Duodenal mucosa (tissue), 2 donors: Measurements from ENCODE around the gene EBF3.

Source experiments
- H3K27ac ChIP-seq: one replicate; pipeline ENCODE4 v1.7.0; 2013; ENCODE audit warnings: low read depth, low read length
- H3K27me3 ChIP-seq, 2 donors: one replicate each; pipeline ENCODE4 v1.7.0; 2013; ENCODE audit warnings: low read length in 2 of 2, control low read depth in 1 of 2; ENCODE audit not compliant: insufficient read depth in 2 of 2, control insufficient read depth in 1 of 2
- H3K36me3 ChIP-seq, 2 donors: one replicate each; pipeline ENCODE4 v1.7.0; 2013; ENCODE audit warnings: low read length in 2 of 2, control low read depth in 1 of 2; ENCODE audit not compliant: insufficient read depth in 2 of 2, control insufficient read depth in 1 of 2
- H3K4me1 ChIP-seq, 2 donors: one replicate each; pipeline ENCODE4 v1.7.0; 2013; ENCODE audit warnings: low read length in 2 of 2, control low read depth in 1 of 2; ENCODE audit not compliant: insufficient read depth in 2 of 2, control insufficient read depth in 1 of 2
- H3K4me3 ChIP-seq, 2 donors: one replicate each; pipeline ENCODE4 v1.7.0; 2013; ENCODE audit warnings: low read length in 2 of 2, low read depth in 1 of 2
- H3K9ac ChIP-seq, 2 donors: one replicate each; pipeline ENCODE4 v1.7.0; 2013; ENCODE audit warnings: low read length in 2 of 2, low read depth in 1 of 2
- H3K9me3 ChIP-seq, 2 donors: one replicate each; pipeline ENCODE4 v1.7.0; 2013; ENCODE audit warnings: low read length in 2 of 2, control low read depth in 1 of 2; ENCODE audit not compliant: control insufficient read depth in 1 of 2

Gene EBF3

DNA sequence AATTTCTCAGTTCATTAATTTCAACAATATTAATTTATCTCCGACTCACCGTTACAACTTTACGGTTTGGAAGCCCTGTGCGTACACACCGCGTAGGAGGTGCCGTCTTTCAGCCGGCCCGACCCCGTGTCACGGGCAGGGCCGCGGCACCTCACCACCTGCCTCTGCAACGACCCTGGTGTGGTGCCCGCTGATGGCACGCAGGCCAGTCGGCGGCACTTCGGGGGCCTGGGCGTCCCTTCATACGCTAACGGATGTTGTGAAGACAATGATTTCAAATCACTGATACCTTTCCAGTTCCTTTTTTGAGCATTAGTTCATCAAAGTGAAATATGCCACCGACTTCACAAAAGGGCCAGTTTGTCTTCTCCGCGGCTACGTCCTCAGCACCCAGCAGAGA is 125.3 kb downstream of the EBF3 start:
- H3K36me3 ChIP-seq, result no peaks in the 10 kb centered on the region
- no peaks in the 10 kb centered on the region for H3K4me1 ChIP-seq
- H3K4me3 ChIP-seq, result no peak overlapping the region
- peaks cover 0 to under 1% of the 10 kb centered on the region in 2 donors for H3K27me3 ChIP-seq
- H3K9ac ChIP-seq, result no peak overlapping the region
- H3K27ac ChIP-seq, result no peak overlapping the region
- no peaks in the 10 kb centered on the region for H3K9me3 ChIP-seq

DNA sequence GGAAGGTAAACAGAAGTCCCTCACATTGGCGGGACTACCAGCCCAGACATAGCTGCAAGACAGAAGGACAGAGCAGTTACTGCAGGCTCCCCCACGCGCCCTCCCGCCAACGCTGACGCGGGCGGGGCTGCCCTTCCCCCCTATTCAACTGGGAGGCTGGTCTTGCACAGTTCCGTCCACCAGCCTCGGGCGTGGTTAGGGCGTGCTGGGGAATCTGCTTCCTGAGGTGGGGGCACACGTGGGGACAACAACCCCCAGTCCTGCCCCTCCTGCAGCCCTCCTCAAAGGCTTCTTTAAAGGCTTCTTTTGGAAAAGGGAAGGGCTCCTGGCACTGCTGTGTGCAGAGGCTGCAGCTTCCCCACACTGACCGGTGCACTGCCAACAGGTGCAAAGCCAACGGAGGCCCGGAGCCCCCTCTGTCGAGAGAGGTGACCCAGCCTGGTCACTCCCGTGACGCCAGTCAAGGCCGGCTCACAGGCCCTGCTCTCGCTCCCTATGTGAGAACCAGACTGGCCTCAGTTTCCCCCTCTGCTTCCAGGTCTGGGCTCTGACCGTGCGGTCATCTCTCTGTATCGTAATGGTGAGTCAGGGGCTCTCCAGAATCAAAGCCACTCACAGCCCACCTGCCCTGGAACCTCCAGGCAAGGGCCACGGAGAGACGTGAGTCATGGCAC is 126.0 kb downstream of the EBF3 start:
- no peak overlapping the region for H3K27ac ChIP-seq
- H3K4me1 ChIP-seq, result no peaks in the 10 kb centered on the region
- no peak overlapping the region for H3K4me3 ChIP-seq
- no peaks in the 10 kb centered on the region for H3K9me3 ChIP-seq
- H3K36me3 ChIP-seq, result no peaks in the 10 kb centered on the region
- peaks cover 0 to 6% of the 10 kb centered on the region in 2 donors for H3K27me3 ChIP-seq
- no peak overlapping the region for H3K9ac ChIP-seq

DNA sequence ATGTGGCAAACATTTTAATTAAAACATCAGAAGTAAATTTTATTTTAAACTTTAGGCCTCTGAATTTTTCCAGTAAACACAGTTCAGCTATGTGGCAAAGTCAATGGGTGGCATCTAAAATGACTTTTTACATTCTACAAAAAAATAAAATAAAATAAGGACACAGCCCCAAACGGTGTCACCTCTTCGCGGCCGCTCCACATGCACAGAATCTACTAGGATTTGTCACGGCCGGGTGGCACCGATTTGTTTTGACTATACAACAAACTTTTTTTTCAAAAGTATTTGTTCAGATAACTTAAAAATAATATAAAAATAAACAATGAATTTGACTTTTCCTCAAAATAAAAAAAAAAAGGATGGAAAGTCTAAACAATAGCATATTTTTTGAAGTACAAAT is 127.8 kb downstream of the EBF3 start:
- Histone ChIP-seq H3K9me3 (no peaks in the 10 kb centered on the region), H3K27ac (no peak overlapping the region), H3K4me3 (no peak overlapping the region), H3K4me1 (no peaks in the 10 kb centered on the region), H3K27me3 (peaks cover 0 to 6% of the 10 kb centered on the region in 2 donors), H3K36me3 (no peaks in the 10 kb centered on the region), H3K9ac (no peak overlapping the region)

DNA sequence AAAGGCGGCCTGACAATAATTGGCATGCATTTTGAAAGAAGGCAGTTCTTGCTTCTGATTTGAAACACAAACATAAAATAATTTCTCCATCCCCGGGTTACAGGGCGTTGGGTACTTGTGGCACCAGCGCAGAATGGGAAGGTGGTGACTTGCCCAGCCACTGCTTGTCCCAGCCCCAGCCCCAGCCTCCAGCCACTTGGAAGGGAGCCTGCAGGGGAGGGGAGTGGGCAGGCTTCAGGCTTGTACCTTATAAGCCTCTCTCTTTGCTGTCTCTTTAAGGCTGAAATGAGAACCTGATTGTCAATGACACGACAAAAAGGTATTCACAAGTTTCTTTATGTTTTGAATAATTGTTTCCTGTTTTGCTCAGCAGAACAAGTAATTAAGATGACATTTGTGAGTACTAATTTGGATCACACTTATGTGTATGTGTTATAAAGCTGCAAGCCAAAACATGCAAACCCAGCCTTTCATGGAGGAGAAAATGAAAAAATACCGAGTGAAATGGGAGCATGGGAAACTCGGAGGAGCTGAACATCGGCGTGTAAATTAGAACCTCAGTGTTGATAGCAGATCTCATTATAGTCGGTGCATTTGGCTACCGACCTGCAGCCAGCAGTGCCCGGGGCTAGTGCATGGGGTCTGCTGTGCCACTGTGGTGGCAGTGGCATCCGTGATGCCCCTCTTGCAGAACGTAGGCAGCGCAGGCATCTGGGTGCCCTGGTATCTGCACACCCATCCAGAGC is 129.9 kb downstream of the EBF3 start:
- H3K27me3 ChIP-seq, result peaks cover 0 to 6% of the 10 kb centered on the region in 2 donors
- no peaks in the 10 kb centered on the region for H3K36me3 ChIP-seq
- no peak overlapping the region for H3K9ac ChIP-seq
- H3K27ac ChIP-seq, result no peak overlapping the region
- no peaks in the 10 kb centered on the region for H3K4me1 ChIP-seq
- no peaks in the 10 kb centered on the region for H3K9me3 ChIP-seq
- H3K4me3 ChIP-seq, result no peak overlapping the region

DNA sequence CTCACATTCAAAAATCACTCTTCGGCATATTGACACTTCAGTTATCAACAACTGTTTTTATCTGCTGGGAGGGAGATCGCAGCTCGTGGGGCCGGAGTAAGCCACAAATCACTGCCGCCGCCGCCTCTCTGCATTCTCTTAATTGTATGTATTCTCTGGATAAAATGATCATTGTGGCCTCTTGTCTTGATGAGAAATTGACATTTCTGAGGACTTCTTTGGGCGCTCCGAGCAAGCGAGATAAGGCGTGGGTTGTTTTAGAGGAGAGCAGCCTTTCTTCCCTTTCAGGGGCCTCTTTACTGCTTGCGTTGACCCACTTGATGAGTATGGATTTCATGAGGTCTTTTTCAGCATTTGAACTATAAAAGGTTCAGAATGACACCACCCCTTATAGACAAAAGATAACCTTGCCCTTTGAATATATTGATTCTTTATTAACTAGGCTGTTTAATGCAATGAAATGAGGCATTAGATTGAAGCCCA is 130.6 kb downstream of the EBF3 start:
- no peak overlapping the region for H3K27ac ChIP-seq
- no peaks in the 10 kb centered on the region for H3K4me1 ChIP-seq
- H3K36me3 ChIP-seq, result no peaks in the 10 kb centered on the region
- peaks cover 0 to 6% of the 10 kb centered on the region in 2 donors for H3K27me3 ChIP-seq
- H3K9ac ChIP-seq, result no peak overlapping the region
- H3K4me3 ChIP-seq, result no peak overlapping the region
- H3K9me3 ChIP-seq, result no peaks in the 10 kb centered on the region

DNA sequence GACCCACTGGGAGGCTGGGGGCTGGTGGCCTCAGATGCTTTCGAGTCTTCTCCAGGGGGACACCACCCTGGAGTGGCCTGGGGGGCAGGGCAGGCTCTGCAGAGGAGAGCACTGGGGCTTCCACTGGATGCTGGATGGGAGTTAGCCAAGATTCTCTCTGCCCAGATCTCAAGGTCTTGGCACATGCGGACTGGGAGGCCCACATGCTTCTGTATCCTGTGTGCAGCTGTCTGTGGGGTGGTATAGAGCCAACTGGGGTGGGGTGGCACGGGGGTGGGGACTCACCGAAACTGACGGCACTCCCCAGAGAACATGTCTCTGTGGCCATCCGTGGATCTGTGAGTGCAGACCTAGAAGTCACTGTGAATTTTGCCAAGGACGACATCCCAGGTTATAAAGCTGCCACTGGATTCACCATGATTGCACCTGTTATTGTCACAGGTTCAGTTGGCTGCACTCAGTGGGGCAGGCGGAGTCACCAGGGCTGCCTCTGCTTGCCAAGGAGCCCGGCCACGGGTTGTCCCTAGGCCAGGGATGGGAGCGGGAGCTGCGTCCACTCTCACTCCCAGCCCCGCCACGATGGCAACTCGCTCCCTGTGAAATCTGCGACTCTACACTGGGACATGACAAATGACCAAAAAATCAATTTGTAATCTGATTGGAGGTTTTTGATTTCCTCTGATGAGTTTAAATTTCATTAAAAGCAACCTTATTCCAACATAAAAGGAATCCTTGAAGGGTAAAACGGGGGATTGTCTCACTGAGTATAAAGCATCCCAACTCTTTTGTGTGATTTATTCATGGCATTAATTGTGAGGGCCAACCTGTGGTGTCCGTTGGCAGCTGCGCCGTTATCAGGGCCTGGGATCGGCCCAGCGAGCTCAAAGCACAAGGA is 131.3 kb downstream of the EBF3 start:
- no peaks in the 10 kb centered on the region for H3K36me3 ChIP-seq
- H3K27ac ChIP-seq, result no peak overlapping the region
- no peaks in the 10 kb centered on the region for H3K4me1 ChIP-seq
- H3K27me3 ChIP-seq, result peaks cover 0 to 6% of the 10 kb centered on the region in 2 donors
- no peak overlapping the region for H3K4me3 ChIP-seq
- no peak overlapping the region for H3K9ac ChIP-seq
- H3K9me3 ChIP-seq, result no peaks in the 10 kb centered on the region

DNA sequence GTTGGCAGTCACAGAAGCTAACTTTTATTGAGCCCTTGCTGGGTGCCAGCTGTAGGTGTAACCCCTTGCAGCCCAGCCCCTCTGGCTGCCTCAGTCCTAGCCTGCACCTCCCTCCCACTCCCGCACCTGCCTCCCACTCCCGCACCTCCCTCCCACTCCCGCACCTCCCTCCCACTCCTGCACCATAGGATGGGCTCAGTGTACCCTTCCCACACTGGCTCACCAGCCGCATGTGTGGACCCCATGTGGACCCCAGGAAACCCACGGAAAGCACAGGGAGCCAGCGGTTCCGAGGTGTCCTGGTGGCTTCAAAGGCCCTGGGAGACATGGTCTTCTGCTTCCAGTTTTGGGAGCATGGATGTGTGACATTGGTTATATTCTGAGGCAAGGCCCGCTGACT is 132.9 kb downstream of the EBF3 start:
- Histone ChIP-seq H3K36me3 (no peaks in the 10 kb centered on the region), H3K4me3 (no peak overlapping the region), H3K27ac (no peak overlapping the region), H3K4me1 (no peaks in the 10 kb centered on the region), H3K9me3 (no peaks in the 10 kb centered on the region), H3K9ac (no peak overlapping the region), H3K27me3 (peaks cover 0 to 6% of the 10 kb centered on the region in 2 donors)

DNA sequence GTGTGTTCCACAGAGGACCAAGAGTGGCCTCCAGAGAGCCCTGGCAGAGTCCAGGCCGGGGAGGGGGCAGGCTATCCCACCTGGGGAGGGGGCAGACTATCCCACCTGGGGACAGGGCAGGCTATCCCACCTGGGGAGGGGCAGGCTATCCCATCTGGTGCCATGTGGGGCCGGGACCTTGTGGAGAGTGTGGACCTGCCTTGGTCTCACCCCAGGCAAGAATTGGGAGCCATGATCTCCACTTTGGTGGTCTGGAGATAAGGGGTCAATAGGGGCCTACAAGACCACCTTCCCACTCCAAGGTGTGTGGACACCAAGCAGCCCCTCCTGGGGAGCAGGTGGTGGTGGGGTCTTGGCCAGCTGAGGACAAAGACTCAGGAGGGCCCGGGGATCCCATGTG is 138.2 kb downstream of the EBF3 start:
- no peak overlapping the region for H3K4me3 ChIP-seq
- H3K9me3 ChIP-seq, result no peaks in the 10 kb centered on the region
- H3K36me3 ChIP-seq, result no peaks in the 10 kb centered on the region
- no peak overlapping the region for H3K27ac ChIP-seq
- H3K27me3 ChIP-seq, result no peaks in the 10 kb centered on the region
- no peak overlapping the region for H3K9ac ChIP-seq
- no peaks in the 10 kb centered on the region for H3K4me1 ChIP-seq

DNA sequence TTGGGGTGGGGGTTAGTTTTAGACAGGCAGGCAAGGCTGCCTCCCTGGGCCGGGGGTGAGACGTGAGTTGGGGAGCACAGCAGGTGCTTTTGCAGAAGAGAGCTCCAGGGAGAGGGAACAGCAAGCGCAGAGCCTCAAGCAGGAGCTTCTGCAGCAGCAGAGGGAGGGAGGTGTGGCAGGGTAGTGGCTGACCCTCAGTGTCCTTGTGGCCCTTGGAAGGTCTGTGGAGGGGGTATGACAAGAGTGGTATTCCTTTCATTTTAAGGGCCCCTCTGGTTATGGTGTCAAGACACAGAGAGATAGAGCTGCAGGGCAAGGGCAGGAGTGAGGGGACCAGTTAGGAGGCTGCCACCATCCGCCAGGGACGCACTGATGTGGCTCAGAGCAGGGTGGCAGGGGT is 138.9 kb downstream of the EBF3 start:
- Histone ChIP-seq H3K36me3 (no peaks in the 10 kb centered on the region), H3K4me1 (no peaks in the 10 kb centered on the region), H3K27ac (no peak overlapping the region), H3K27me3 (no peaks in the 10 kb centered on the region), H3K9ac (no peak overlapping the region), H3K4me3 (no peak overlapping the region), H3K9me3 (no peaks in the 10 kb centered on the region)

DNA sequence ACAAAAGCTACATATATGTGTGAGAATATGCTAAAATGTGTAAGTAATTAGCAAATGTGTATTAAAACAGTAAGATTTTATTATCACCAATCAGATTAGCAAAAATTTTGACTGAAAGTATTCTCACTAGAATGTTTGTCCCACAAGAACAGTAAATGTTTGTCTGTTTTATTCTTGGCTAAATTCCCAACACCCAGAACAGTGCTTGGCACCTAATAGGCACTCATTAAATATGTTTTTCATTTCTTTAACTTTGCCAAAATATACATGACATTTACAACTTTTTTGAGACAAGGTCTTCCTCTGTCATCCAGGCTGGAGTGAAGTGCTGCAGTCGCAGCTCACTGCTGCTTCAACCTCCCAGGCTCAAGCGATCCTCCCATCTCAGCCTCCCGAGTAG is 143.6 kb downstream of the EBF3 start:
- Histone ChIP-seq H3K9me3 (no peaks in the 10 kb centered on the region), H3K9ac (no peak overlapping the region), H3K36me3 (no peaks in the 10 kb centered on the region), H3K27ac (no peak overlapping the region), H3K4me3 (no peak overlapping the region), H3K27me3 (no peaks in the 10 kb centered on the region), H3K4me1 (no peaks in the 10 kb centered on the region)
